SU-DHL-6 (cell line): ENCODE data around the gene NAPEPLD.

ENCODE experiments used
- CTCF ChIP-seq: fragments of 200-600 bp; sonication (generic); IDR thresholded peaks from one replicate; pipeline ENCODE4 v1.5.1; 2017; ENCODE audit warnings: antibody characterized with exemption, mild to moderate bottlenecking, low read length, moderate library complexity; ENCODE audit not compliant: insufficient read depth, poor library complexity, severe bottlenecking
- EZH2phosphoT487 ChIP-seq: fragments of 200-600 bp; sonication (generic), shearing (Covaris generic); conservative IDR thresholded peaks from 2 replicates; pipeline ENCODE4 v1.6.1; 2018; ENCODE audit warnings: mild to moderate bottlenecking, antibody characterized with exemption, low read length, moderate library complexity, mixed read lengths

DNA sequence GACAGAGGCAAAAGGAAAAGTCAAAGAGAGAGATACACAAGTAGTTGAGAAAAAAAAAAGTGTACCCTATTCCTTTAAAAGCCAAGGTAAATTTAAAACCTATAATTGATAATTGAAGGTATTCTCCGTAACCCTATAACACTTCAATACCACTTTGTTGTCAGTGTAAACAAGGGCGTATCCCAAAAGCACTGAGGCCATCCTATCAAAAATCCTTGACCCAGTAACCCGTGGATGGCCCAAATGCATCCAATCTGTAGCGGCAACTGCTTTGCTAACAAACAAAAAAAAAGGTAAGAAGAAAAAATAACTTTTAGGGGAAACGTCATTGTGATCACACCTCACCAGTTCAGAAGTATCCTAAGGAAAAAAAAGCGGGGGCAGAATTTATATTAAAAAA lies 5.1 kb upstream of the NAPEPLD start:
- no peak for TF ChIP-seq CTCF
- no peak for TF ChIP-seq EZH2phosphoT487
